ENCODE results near the gene ARHGAP10. TPM values are rescaled to one million over a fixed set of nuclear protein-coding genes. Genes with fewer than 3 reads are reported as not detected.
A peak's percentile ranks its signal among the peaks of the same experiment; 100 is the strongest.

The ARHGAP10 gene
- total RNA-seq, 1 donor from 2014 or later, result 10.9 TPM

DNA sequence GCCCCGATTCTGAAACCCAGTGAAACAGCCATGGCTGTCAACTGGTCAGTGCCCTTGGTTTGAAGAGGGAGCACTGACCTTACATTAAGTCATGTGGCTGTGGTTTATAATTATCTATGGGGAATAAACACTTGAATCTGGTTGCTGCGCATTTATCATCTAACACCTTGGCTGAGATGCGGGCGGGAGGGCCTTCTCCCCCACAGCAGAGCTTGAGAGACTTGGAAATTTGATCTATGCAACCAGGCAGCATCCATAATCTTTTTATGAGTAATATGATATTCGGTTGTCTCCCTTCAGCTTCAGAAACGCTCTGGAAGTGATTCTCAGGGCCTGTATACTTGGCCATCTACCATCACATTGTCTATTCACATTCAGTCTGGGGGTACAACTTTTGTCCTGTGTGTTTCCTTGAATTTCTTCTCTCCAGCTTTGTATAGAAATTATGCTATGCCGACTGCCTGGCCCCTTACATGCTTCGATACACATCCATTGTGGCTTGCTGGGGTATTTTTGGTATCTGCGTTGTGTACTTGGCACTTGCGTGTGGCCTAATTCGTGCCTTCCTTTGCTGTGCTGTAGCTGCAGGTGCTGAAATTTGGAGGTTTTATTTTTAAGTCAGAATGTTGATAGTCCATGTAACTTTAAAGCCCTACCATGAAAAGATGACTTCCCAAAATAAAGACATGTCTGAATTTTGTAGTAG, 321.6 kb downstream of the ARHGAP10 start:
- DNase-seq (ENCODE audit: low read depth), result no peak
- TF ChIP-seq, protein P1, sequence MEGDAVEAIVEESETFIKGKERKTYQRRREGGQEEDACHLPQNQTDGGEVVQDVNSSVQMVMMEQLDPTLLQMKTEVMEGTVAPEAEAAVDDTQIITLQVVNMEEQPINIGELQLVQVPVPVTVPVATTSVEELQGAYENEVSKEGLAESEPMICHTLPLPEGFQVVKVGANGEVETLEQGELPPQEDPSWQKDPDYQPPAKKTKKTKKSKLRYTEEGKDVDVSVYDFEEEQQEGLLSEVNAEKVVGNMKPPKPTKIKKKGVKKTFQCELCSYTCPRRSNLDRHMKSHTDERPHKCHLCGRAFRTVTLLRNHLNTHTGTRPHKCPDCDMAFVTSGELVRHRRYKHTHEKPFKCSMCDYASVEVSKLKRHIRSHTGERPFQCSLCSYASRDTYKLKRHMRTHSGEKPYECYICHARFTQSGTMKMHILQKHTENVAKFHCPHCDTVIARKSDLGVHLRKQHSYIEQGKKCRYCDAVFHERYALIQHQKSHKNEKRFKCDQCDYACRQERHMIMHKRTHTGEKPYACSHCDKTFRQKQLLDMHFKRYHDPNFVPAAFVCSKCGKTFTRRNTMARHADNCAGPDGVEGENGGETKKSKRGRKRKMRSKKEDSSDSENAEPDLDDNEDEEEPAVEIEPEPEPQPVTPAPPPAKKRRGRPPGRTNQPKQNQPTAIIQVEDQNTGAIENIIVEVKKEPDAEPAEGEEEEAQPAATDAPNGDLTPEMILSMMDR (conservative IDR thresholded peaks at IDR 0.05; ENCODE audit: low read depth, low read length), result no peak
- no peak overlapping the region for H3K4me3 ChIP-seq (ENCODE audit: low read depth, low read length)

DNA sequence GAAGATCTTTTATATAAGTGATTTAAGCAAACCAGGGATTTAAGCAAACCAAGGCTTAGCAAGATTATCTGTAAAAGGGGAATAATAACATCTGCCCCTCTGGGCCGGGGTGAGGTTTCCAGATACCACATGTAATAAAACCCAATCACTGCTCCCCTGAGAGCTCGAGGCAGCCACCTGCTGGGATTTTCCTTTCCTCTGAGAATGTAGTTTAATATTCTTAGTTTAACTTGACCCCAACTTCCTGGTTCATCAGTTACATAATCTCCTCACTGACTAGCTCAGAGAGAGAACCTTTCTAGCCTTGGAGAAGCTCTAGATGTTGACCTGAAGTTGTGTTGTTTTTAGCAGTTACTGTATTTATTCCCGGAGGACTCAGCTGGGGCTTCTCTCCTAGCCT, 322.4 kb downstream of the ARHGAP10 start:
- no peak overlapping the region for H3K4me3 ChIP-seq (ENCODE audit: low read depth, low read length)
- peak; percentile 52 for DNase-seq (ENCODE audit: low read depth)
- TF ChIP-seq, protein P1 (conservative IDR thresholded peaks at IDR 0.05; ENCODE audit: low read depth, low read length), result peak; percentile 44

DNA sequence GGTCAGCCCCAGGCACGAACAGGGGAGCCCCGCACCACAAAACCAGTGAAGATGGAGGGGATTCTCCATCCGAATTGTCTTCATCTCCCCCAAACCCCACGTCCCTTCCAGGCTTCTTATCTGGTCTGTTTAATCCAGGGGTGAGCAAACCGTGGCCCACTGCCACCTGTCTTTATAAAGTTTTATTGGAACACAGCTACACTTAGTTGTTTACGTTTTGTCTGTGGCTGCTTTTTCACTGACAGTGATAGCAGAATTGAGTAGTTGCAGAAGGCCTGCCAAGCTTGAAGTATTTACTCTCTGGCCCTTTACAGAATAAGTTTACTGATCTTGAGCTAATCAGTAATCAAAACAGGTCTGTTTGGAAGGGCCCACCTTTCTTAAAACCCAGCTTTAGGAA, 324.0 kb downstream of the ARHGAP10 start:
- no peak for DNase-seq (ENCODE audit: low read depth)
- H3K4me3 ChIP-seq (ENCODE audit: low read depth, low read length), result no peak overlapping the region
- TF ChIP-seq, protein P1 (conservative IDR thresholded peaks at IDR 0.05; ENCODE audit: low read depth, low read length), result no peak

DNA sequence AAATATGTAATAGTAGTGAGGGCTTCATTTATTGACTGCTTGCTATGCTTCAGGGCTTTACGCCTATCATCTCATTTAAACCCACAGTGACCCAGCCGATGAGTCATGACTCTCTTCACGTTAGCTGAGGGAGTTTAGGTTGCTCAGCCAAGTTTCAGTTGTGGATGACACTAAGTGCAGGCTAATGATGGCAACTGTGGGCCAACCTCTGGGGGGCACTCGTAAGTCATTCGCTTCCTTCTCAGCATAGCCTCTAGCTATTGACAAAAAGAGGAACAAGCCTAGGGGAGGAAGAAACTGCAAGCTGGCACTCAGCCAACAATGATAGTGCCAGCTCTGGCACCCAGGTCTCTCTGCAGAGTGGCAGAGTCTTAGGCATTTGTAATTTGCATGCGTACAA, 325.0 kb downstream of the ARHGAP10 start:
- TF ChIP-seq, protein P1 (conservative IDR thresholded peaks at IDR 0.05; ENCODE audit: low read depth, low read length), result peak; percentile 49
- no peak for DNase-seq (ENCODE audit: low read depth)
- no peak overlapping the region for H3K4me3 ChIP-seq (ENCODE audit: low read depth, low read length)

DNA sequence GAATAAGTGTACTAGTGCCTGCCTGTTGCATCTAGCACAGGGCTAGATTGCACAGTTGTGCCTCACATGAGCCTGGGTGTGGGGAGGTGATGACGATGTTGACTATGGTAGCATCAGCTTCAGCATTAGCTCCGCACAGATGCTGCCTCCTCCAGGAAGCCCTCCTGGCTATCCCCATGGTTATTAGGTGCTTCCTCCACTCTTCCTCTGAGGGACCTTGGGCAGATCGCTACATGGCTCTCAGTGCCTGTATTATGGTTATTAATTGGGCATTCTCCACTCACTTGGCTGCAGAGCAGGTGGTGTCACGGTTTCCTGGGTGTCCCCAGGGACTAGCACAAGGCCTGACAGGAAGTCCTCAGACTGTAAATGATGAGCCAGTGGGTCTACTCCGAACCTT, 325.6 kb downstream of the ARHGAP10 start:
- H3K4me3 ChIP-seq (ENCODE audit: low read depth, low read length), result no peak overlapping the region
- TF ChIP-seq, protein P1 (conservative IDR thresholded peaks at IDR 0.05; ENCODE audit: low read depth, low read length), result no peak
- no peak for DNase-seq (ENCODE audit: low read depth)

DNA sequence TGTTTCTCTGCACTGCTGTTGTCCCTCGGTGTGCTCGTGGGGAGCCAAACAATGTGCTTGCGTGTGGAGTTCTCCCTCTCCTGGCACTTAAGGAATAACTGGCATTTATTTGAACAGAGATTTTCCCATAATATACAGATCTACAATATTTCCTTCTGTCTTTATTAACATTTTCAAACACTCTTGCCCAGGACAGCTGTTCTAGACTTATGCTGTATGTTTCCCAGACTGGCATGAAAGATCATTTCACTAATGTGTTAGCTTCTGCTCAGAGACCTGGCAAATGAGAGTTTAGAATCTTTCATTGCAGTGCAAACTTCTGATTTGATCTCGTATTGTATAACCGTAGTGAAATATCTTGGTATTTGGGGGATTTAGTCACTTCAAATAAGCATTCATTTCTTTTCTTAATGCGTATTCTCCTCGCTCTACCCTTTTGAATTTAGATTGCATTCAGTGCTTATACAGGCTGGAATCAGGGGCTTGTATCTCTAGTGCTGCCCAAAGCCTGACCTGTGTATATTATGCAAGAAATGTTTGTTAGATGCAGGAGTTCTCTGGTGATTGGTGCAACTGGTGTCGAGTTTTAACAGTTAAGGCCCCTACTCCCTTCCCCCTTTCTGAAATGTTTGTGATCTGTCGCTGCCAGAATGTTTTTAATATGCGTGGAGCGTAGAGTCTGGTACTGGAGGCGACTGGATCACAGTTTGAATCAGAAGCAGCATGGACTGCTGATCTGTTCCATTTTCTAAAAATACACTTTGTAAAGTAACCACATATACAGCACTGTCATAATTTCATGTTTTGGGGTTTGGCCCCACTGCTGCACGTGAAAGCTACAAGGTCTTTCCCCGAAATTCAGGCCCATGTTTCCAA, 326.3 kb downstream of the ARHGAP10 start:
- TF ChIP-seq, protein P1 (conservative IDR thresholded peaks at IDR 0.05; ENCODE audit: low read depth, low read length), result no peak
- H3K4me3 ChIP-seq (ENCODE audit: low read depth, low read length), result no peak overlapping the region
- no peak for DNase-seq (ENCODE audit: low read depth)

Measured in epithelial cell of proximal tubule (primary cell).